ES-I3 (cell line): ENCODE data around the gene TAS2R10.
"Not testable (repeated sequence)": the region's sequence is repeated elsewhere in the genome, so short reads cannot be mapped to it uniquely, and the experiment has no call there.

Experiments
- H3K36me3 ChIP-seq: 2 replicates; pipeline ENCODE4 v1.6.1; 2013; ENCODE audit warnings: mild to moderate bottlenecking, low read length, control low read depth, moderate library complexity; ENCODE audit not compliant: insufficient read depth
- H3K4me1 ChIP-seq: 2 replicates; pipeline ENCODE4 v1.6.1; 2013; ENCODE audit warnings: mild to moderate bottlenecking, control low read depth, low read length; ENCODE audit not compliant: insufficient read depth
- H3K9ac ChIP-seq: 2 replicates; pipeline ENCODE4 v1.6.1; 2013; ENCODE audit warnings: low read depth, mild to moderate bottlenecking, low read length, moderate library complexity
- H3K9me3 ChIP-seq: 2 replicates; pipeline ENCODE4 v1.6.1; 2013; ENCODE audit warnings: mild to moderate bottlenecking, low read length, moderate library complexity; ENCODE audit not compliant: control insufficient read depth, insufficient read depth

Gene TAS2R10

DNA sequence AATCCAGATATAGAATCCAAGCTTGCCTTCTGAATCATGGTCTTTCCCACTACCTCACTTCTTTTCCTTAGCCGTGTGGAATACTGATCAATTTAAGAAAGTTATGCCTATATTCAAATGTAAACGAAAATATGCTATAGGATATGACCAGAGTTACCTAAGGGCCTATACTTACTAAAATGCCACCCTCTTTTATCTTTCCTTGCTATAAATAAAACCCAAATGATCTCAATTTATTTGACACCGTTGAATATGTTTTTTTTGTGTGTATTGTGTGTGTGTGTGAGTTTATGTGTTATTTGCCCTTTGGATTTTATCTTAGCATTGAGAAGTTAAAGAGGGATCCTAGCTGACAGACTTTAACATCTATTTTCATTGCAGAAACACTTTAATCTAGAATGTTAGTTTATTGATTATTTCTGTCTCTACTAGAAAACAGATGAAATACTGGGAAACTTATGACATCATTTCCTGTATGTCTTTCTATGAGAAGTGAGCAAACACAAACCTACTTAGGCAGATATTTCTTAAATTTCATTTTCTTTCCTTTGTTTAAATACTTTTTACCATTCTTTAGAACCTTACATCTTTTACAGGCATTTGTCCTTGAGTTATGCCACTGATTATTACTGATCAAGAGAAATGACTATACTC is 14.1 kb downstream of the TAS2R10 start:
- Histone ChIP-seq H3K9me3 (no peaks in the 10 kb centered on the region), H3K4me1 (no peaks in the 10 kb centered on the region), H3K36me3 (no peaks in the 10 kb centered on the region), H3K9ac (no peak overlapping the region)

DNA sequence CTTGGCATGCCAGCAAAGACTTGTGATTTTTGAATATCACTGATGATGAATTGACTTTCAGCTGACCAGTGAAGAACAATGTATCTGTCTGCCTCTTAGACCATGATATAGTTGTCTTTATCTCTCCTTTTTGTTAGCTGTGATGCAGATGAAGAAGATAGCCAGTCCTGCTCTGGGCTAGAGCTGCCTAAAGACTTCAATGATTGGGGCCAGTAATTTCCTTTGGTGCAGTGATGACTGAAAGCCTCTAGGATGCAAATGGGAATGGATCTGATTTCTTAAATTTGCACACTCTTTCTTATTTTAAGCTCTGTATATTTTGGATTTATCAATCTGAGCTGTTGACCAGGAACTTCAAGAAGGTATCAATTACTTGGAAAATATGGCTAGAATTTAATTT is 16.1 kb downstream of the TAS2R10 start, which contains the start of gene TAS2R9:
Gene TAS2R9, minus strand, starts transcription at position 101 of the 400 bp plus-strand sequence. Its CDS starts 93 bp downstream, at position 8.
- no peaks in the 10 kb centered on the region for H3K4me1 ChIP-seq
- H3K36me3 ChIP-seq = no peaks in the 10 kb centered on the region
- no peaks in the 10 kb centered on the region for H3K9me3 ChIP-seq

DNA sequence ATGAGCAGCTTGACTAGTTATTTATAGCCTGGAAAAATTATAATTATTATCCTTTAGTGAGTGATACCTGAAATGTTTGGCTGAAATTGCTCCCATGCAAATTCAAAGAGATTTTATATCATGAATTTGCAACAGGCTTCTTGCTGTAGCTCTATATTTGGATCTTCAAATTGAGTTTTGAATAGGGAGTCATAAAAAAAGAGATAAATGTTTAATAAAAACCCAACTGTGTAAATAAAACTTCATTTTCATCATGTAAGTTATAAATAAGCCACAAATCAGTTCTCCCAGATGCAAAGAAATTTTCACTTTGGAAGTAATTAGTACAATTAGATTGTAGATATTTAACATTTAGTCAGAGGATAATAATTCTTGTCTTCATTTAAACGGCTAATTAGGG is 19.0 kb downstream of the TAS2R10 start, which contains the start of gene TAS2R8:
Gene TAS2R8, minus strand, starts transcription at position 101 of the 400 bp plus-strand sequence. CDS start 306 bp downstream, outside the sequence.
- H3K36me3 ChIP-seq = no peaks in the 10 kb centered on the region
- no peaks in the 10 kb centered on the region for H3K9me3 ChIP-seq

More for the DNA sequence above, 16.1 kb downstream of the TAS2R10 start, which contains the start of gene TAS2R9:
- H3K9ac ChIP-seq = no peak within 1 kb of the TSS

GRCh38 chr12:10802587-10802986 is 23.6 kb downstream of the TAS2R10 start, which contains the start of gene TAS2R7:
TSS of gene TAS2R7 (minus strand) at chr12:10802627. CDS start at chr12:10802570, 57 bp downstream.
- Histone ChIP-seq H3K4me1 (peaks cover 12% of the 10 kb centered on the region; the same call in 1 of the 2 replicates), H3K36me3 (no peaks in the 10 kb centered on the region), H3K9me3 (no peaks in the 10 kb centered on the region), H3K9ac (no peak within 1 kb of the TSS)

More for the DNA sequence above, 19.0 kb downstream of the TAS2R10 start, which contains the start of gene TAS2R8:
- Histone ChIP-seq H3K9ac (no peak within 1 kb of the TSS), H3K4me1 (peaks cover 7% of the 10 kb centered on the region; the same call in 1 of the 2 replicates)

DNA sequence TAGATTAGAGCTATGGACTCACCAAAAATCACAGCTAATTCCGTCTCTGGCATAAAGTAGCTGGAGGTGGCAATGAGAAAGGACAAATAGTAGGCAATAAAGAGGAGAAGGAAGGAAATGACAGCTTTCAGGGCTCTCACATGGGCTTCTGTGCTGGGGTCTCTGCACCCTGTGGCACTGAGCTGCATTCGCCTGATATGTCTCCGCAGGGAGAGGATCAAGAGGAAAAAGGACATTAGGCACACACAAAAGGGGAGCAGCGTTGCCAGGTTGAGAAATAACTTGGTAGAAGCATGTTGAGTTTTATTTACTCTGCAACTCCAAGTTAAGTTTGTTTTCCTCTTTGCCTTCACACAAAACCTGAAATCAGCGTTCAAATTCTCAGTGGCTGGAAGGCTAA is 24.4 kb downstream of the TAS2R10 start:
- H3K9ac ChIP-seq = no peak overlapping the region
- peaks cover 12% of the 10 kb centered on the region; the same call in 1 of the 2 replicates for H3K4me1 ChIP-seq
- H3K9me3 ChIP-seq = no peaks in the 10 kb centered on the region
- no peaks in the 10 kb centered on the region for H3K36me3 ChIP-seq

DNA sequence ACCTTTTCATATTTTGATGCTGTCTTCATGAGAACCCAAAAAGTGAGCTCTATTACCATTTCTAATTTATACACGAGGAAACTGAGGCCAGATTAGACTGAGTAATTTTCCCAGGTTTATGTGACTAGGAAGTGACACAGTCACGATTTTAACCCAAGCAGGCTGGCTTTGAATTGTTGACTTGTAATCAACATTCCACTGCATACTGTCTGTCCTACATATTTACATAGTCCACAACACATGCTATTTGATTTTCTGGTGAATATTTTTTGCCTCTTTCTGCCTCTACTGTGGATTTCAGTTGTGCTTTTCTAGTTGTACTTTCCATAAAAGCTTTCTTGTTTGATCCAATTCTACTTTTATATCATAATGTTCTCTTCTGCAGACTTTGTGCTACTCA is 31.9 kb downstream of the TAS2R10 start:
- H3K4me1 ChIP-seq = no peaks in the 10 kb centered on the region
- no peaks in the 10 kb centered on the region for H3K9me3 ChIP-seq
- no peaks in the 10 kb centered on the region for H3K36me3 ChIP-seq
- H3K9ac ChIP-seq = no peak overlapping the region

DNA sequence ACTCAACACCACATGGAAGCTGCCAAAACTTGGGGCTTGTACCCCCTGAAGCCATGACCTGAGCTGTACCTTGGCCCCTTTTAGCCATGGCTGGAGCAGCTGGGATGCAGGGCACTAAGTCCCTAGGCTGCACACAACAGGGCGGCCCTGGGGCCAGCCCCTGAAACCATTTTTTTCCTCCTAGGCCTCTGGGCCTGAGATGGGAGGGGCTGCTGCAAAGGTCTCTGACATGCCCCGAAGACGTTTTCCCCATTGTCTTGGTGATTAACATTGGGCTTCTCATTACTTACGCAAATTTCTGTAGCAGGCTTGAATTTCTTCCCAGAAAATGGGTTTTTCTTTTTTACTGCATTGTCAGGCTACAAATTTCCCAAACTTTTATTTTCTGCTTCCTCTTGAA is 34.4 kb downstream of the TAS2R10 start:
- H3K36me3 ChIP-seq, H3K9me3 ChIP-seq, H3K9ac ChIP-seq, H3K4me1 ChIP-seq: not testable (repeated sequence)

DNA sequence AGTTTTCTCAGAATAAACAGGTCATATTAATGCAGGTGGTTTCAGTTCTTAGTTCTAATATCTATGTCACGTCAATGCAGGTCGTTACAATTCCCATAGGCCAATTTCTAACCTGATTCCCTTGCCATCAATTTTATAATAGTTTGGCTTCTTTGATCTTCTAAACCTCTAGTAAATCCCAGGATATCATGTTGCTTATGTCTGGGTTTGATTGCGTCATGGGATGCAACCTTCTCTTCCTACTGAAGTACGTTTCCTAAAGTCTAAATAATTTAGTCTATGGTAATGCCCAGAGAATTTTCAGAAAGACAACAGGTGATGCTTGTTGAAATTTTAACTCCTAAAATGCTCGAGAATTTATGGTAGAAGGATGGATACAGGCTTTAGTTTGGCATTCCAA is 42.9 kb downstream of the TAS2R10 start:
- H3K9me3 ChIP-seq = no peaks in the 10 kb centered on the region
- H3K4me1 ChIP-seq = no peaks in the 10 kb centered on the region
- no peak overlapping the region for H3K9ac ChIP-seq
- no peaks in the 10 kb centered on the region for H3K36me3 ChIP-seq

GRCh38 chr12:10779103-10779502 is 47.1 kb downstream of the TAS2R10 start:
- Histone ChIP-seq H3K9me3 (no peaks in the 10 kb centered on the region), H3K36me3 (no peaks in the 10 kb centered on the region), H3K9ac (no peak overlapping the region), H3K4me1 (no peaks in the 10 kb centered on the region)
